HG03139 (cell line): ENCODE data around the gene MLLT3.

ENCODE experiments used
- ATAC-seq: cut with Tn5 transposase; IDR thresholded peaks from one replicate; pipeline ENCODE4 v1.9.1; 2021; ENCODE audit not compliant: unreplicated experiment

MLLT3 gene

GRCh38 chr9:20313415-20313814, 308.9 kb downstream of the MLLT3 start:
- ATAC-seq: no peak

- no peak for ATAC-seq
Observed at GRCh38 chr9:20312732-20313131, 309.6 kb downstream of the MLLT3 start.

GRCh38 chr9:20310024-20310423, 312.3 kb downstream of the MLLT3 start:
- ATAC-seq: no peak

- ATAC-seq: no peak
Observed at GRCh38 chr9:20309124-20309523, 313.2 kb downstream of the MLLT3 start.

- ATAC-seq: no peak
Observed at GRCh38 chr9:20307621-20308020, 314.7 kb downstream of the MLLT3 start.

- ATAC-seq: no peak
Observed at GRCh38 chr9:20305452-20305851, 316.8 kb downstream of the MLLT3 start.

- ATAC-seq: no peak
Observed at GRCh38 chr9:20303996-20304395, 318.3 kb downstream of the MLLT3 start.

GRCh38 chr9:20303066-20303465, 319.2 kb downstream of the MLLT3 start:
- no peak for ATAC-seq

- ATAC-seq: no peak
Observed at GRCh38 chr9:20302197-20302596, 320.1 kb downstream of the MLLT3 start.

- ATAC-seq: no peak
Observed at GRCh38 chr9:20300430-20301115, 321.7 kb downstream of the MLLT3 start.

- ATAC-seq: no peak
Observed at GRCh38 chr9:20297646-20298084, 324.6 kb downstream of the MLLT3 start.

- no peak for ATAC-seq
Observed at GRCh38 chr9:20295555-20295954, 326.7 kb downstream of the MLLT3 start.

- no peak for ATAC-seq
Observed at GRCh38 chr9:20294046-20294750, 328.1 kb downstream of the MLLT3 start.

- ATAC-seq: no peak
Observed at GRCh38 chr9:20292002-20292401, 330.3 kb downstream of the MLLT3 start.
